AG09319 (cell line): ENCODE data around the gene OR51Q1.

Experiments
- DNase-seq: peaks from one replicate; pipeline ENCODE4 v3.0.0-alpha.2; 2010; ENCODE audit warnings: low read depth; ENCODE audit errors: extremely low read depth
- TF ChIP-seq, protein P1 (sequence below): IDR thresholded peaks from 2 replicates; pipeline ENCODE4 v1.5.1; 2011; ENCODE audit warnings: low read depth, mild to moderate bottlenecking, inconsistent platforms, low read length, moderate library complexity

The OR51Q1 gene

DNA sequence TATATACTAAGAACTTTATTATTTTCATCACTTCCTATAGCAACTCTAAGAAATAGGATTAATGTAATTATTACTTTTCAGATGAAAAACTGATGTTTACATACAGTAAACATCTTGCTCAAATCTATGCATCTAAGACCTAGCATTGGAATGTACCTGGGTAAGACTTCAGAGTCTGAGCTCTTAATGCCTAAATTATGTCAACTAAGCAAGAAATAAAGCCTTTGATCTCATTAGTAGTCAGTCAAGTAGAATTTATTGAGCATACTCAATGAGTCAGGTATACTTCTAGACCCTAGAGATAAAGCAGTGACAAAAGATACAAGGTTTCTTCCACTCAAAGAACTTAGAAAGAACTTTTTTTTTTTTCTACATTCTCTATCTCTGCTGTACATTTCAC is 16.7 kb upstream of the OR51Q1 start:
- no peak for DNase-seq
- TF ChIP-seq, protein P1, sequence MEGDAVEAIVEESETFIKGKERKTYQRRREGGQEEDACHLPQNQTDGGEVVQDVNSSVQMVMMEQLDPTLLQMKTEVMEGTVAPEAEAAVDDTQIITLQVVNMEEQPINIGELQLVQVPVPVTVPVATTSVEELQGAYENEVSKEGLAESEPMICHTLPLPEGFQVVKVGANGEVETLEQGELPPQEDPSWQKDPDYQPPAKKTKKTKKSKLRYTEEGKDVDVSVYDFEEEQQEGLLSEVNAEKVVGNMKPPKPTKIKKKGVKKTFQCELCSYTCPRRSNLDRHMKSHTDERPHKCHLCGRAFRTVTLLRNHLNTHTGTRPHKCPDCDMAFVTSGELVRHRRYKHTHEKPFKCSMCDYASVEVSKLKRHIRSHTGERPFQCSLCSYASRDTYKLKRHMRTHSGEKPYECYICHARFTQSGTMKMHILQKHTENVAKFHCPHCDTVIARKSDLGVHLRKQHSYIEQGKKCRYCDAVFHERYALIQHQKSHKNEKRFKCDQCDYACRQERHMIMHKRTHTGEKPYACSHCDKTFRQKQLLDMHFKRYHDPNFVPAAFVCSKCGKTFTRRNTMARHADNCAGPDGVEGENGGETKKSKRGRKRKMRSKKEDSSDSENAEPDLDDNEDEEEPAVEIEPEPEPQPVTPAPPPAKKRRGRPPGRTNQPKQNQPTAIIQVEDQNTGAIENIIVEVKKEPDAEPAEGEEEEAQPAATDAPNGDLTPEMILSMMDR: no peak

DNA sequence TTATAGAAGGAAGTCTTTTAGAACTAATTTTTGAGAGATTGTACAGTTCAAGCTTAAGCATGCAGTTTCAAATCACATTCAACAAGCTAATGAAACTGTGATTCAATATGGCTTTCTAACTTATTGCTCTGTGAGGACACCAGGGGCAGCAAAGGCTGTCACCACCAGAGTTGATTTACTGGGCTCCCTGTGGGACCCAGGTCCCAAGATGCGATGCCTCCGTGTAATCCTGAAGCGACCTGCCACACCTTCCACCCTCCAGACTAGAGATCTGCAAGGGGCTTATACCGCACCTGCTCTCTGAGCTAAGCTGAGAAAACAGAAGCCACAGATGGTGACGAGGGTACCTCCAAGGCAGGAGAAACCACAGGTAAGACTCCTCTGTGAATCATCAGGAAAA is 918 bp upstream of the OR51Q1 start:
- TF ChIP-seq, protein P1: no peak
- no peak for DNase-seq

DNA sequence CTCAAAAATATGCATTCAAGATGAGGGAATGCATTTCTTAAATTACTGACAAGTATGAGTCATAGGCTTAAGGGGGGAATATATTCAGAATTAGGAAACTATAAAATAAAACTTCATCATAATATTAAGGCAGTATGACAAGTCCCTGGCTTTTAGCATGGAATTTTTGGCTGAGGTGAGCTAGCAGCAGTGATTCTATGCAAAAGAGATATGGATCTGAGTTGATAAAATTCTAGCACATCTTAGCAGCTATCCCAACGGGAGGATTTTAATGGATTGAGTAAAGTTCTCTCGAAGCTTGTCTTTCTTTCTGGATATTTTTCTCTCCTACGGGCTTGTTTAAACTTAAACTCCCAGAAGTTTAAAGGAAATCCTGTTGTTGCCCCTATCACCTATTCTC is 1.2 kb downstream of the OR51Q1 start:
- TF ChIP-seq, protein P1: no peak
- DNase-seq: no peak

DNA sequence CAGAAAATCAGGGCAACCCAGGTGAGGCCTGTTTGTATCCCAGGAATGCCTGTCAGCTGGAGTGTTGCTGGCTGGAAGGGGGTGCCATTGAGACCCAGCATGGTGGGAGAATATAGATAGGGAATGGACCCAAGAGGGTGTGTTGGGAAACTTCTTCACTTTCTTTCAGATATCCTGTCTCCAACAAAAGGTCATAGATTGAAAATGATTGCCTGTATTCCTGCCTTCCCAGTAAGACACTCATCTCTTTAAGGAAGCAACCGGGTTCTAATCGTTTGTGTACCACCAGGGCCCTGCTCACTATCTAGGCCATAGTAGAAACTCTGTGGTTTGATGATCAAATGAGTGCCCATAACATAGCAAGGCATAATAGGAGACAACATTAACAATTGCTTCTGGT is 19.5 kb downstream of the OR51Q1 start, which contains the start of gene OR51I1:
OR51I1 (minus strand) TSS at position 101 of the 400 bp plus-strand sequence; CDS start at position 101, 0 bp downstream.
- no peak for DNase-seq
- TF ChIP-seq, protein P1: no peak

DNA sequence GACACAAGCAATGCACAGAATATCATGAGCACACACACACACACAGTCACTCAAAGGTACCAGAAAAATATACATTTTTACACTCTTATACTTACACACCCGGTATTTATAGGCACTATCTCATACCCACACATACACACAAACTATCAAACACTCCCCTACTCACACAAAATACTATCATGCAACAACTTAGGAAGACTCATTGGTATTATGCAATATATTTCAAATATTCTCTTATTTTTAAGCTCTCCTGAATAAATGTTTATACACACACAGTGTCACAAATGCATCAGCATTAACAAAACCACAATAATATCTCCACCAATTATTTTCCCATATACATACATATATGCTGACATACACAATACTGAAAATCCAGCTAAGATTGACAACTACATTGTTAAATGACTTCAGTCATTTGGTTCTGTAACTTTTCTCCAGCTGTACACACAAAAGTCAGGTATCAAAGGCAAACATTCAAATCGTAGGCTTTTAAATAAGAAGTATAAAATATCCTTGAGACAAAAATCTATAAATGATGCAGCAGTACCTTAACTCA is 22.0 kb downstream of the OR51Q1 start:
- TF ChIP-seq, protein P1: no peak
- no peak for DNase-seq

DNA sequence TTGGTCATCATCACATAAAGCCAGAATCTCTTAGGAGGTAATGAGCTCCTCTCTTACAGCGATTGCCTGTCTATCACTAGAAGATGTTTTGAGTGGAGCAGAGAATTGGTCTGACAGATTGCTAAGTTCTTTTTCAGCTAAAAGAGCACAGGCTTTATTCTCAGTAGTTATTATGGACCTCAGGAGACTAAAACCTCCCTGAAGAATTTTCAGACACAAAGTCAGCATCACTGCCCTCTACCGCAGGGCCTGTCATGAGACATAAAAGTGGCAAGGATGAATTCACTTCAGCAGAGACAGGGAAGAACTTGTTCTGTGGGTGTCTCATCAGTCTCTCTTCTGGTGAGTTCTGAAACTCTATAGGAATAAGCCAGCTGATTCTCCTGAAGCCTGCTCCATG is 27.1 kb downstream of the OR51Q1 start, which contains the start of gene OR51I2:
OR51I2 (plus strand) TSS at position 301 of the 400 bp plus-strand sequence. CDS start 4,166 bp downstream, outside the sequence.
- DNase-seq: no peak

DNA sequence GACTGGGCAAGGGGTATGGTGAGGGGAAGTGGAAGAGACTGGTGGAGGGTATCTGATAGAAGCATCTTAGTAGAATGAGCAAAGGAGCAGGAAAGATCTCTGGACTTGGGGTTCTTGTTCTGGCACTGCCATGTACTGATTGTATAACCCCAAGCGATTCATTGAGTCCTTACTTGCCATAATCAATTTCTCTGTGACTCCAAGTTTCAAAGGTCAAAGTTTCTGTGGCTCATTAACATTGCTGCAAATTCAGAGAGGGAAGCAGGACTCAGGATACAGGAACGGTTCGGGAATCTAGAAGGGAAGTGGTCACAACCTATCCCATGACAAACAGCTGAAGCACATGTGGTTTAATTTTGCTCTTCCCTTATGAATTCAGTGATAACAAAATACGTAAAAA is 27.5 kb downstream of the OR51Q1 start:
- DNase-seq: no peak
- TF ChIP-seq, protein P1: no peak

More for the DNA sequence above, 27.1 kb downstream of the OR51Q1 start, which contains the start of gene OR51I2:
- TF ChIP-seq, protein P1: no peak
